DOHH2 (cell line): ENCODE results near the gene NDUFS4.

Experiments
- CTCF ChIP-seq: fragments of 200-600 bp; sonication (generic); IDR thresholded peaks from one replicate; pipeline ENCODE4 v1.5.1; 2014; ENCODE audit warnings: antibody characterized with exemption, mild to moderate bottlenecking, low read depth, low read length; ENCODE audit not compliant: poor library complexity, severe bottlenecking
- EZH2phosphoT487 ChIP-seq: fragments of 200-600 bp; sonication (generic); IDR thresholded peaks from 2 replicates; pipeline ENCODE4 v1.6.1; 2017; ENCODE audit warnings: borderline replicate concordance, mild to moderate bottlenecking, antibody characterized with exemption, low read length, moderate library complexity, mixed read lengths

GRCh38 chr5:53590759-53591158 lies 30.3 kb downstream of the NDUFS4 start:
- TF ChIP-seq CTCF, result no peak
- TF ChIP-seq EZH2phosphoT487, result no peak
